Duodenal mucosa (tissue), 2 donors: Measurements from ENCODE around the gene MSI2.

Experiments
- H3K27ac ChIP-seq: one replicate; pipeline ENCODE4 v1.7.0; 2013; ENCODE audit warnings: low read depth, low read length
- H3K27me3 ChIP-seq, 2 donors: one replicate each; pipeline ENCODE4 v1.7.0; 2013; ENCODE audit warnings: low read length in 2 of 2, control low read depth in 1 of 2; ENCODE audit not compliant: insufficient read depth in 2 of 2, control insufficient read depth in 1 of 2
- H3K36me3 ChIP-seq, 2 donors: one replicate each; pipeline ENCODE4 v1.7.0; 2013; ENCODE audit warnings: low read length in 2 of 2, control low read depth in 1 of 2; ENCODE audit not compliant: insufficient read depth in 2 of 2, control insufficient read depth in 1 of 2
- H3K4me1 ChIP-seq, 2 donors: one replicate each; pipeline ENCODE4 v1.7.0; 2013; ENCODE audit warnings: low read length in 2 of 2, control low read depth in 1 of 2; ENCODE audit not compliant: insufficient read depth in 2 of 2, control insufficient read depth in 1 of 2
- H3K4me3 ChIP-seq, 2 donors: one replicate each; pipeline ENCODE4 v1.7.0; 2013; ENCODE audit warnings: low read length in 2 of 2, low read depth in 1 of 2
- H3K9ac ChIP-seq, 2 donors: one replicate each; pipeline ENCODE4 v1.7.0; 2013; ENCODE audit warnings: low read length in 2 of 2, low read depth in 1 of 2
- H3K9me3 ChIP-seq, 2 donors: one replicate each; pipeline ENCODE4 v1.7.0; 2013; ENCODE audit warnings: low read length in 2 of 2, control low read depth in 1 of 2; ENCODE audit not compliant: control insufficient read depth in 1 of 2

MSI2 gene

GRCh38 chr17:57519800-57520199 lies 263.5 kb downstream of the MSI2 start:
- Histone ChIP-seq H3K4me3 (no peak overlapping the region), H3K4me1 (peaks cover 6 to 9% of the 10 kb centered on the region in 2 donors), H3K36me3 (no peaks in the 10 kb centered on the region), H3K27ac (no peak overlapping the region), H3K27me3 (no peaks in the 10 kb centered on the region), H3K9ac (no peak overlapping the region), H3K9me3 (no peaks in the 10 kb centered on the region)

GRCh38 chr17:57521606-57522005 lies 265.3 kb downstream of the MSI2 start:
- Histone ChIP-seq H3K27me3 (no peaks in the 10 kb centered on the region), H3K9ac (no peak overlapping the region), H3K4me3 (no peak overlapping the region), H3K4me1 (peaks cover 6 to 9% of the 10 kb centered on the region in 2 donors), H3K9me3 (no peaks in the 10 kb centered on the region), H3K36me3 (no peaks in the 10 kb centered on the region), H3K27ac (no peak overlapping the region)

- Histone ChIP-seq H3K9me3 (no peaks in the 10 kb centered on the region), H3K27me3 (no peaks in the 10 kb centered on the region), H3K36me3 (no peaks in the 10 kb centered on the region), H3K9ac (no peak overlapping the region), H3K27ac (no peak overlapping the region), H3K4me1 (peaks cover 6 to 9% of the 10 kb centered on the region in 2 donors), H3K4me3 (no peak overlapping the region)
Measured at GRCh38 chr17:57522042-57523005, 266.0 kb downstream of the MSI2 start.

GRCh38 chr17:57523926-57524632 lies 267.8 kb downstream of the MSI2 start:
- Histone ChIP-seq H3K27me3 (no peaks in the 10 kb centered on the region), H3K36me3 (no peaks in the 10 kb centered on the region), H3K9ac (no peak overlapping the region), H3K4me3 (no peak overlapping the region), H3K27ac (no peak overlapping the region), H3K9me3 (no peaks in the 10 kb centered on the region), H3K4me1 (peaks cover 0 to 6% of the 10 kb centered on the region in 2 donors)

- no peaks in the 10 kb centered on the region for H3K27me3 ChIP-seq
- peaks cover 0 to 6% of the 10 kb centered on the region in 2 donors for H3K4me1 ChIP-seq
- no peaks in the 10 kb centered on the region for H3K9me3 ChIP-seq
- H3K4me3 ChIP-seq: no peak overlapping the region
- no peaks in the 10 kb centered on the region for H3K36me3 ChIP-seq
- no peak overlapping the region for H3K9ac ChIP-seq
- no peak overlapping the region for H3K27ac ChIP-seq
Measured at GRCh38 chr17:57524839-57525568, 268.7 kb downstream of the MSI2 start.

- peaks cover 6 to 8% of the 10 kb centered on the region in 2 donors for H3K4me1 ChIP-seq
- H3K4me3 ChIP-seq: no peak overlapping the region
- H3K27ac ChIP-seq: no peak overlapping the region
Measured at GRCh38 chr17:57527221-57528057, 271.1 kb downstream of the MSI2 start.

GRCh38 chr17:57528058-57528451 lies 271.7 kb downstream of the MSI2 start:
- Histone ChIP-seq H3K36me3 (no peaks in the 10 kb centered on the region), H3K4me1 (peaks cover 6 to 8% of the 10 kb centered on the region in 2 donors), H3K4me3 (no peak overlapping the region), H3K9me3 (no peaks in the 10 kb centered on the region), H3K27me3 (no peaks in the 10 kb centered on the region), H3K9ac (no peak overlapping the region), H3K27ac (no peak overlapping the region)

More at GRCh38 chr17:57527221-57528057, 271.1 kb downstream of the MSI2 start:
- H3K9ac ChIP-seq: no peak overlapping the region
- no peaks in the 10 kb centered on the region for H3K36me3 ChIP-seq
- H3K27me3 ChIP-seq: no peaks in the 10 kb centered on the region
- no peaks in the 10 kb centered on the region for H3K9me3 ChIP-seq

GRCh38 chr17:57530026-57530425 lies 273.7 kb downstream of the MSI2 start:
- Histone ChIP-seq H3K27me3 (no peaks in the 10 kb centered on the region), H3K9me3 (no peaks in the 10 kb centered on the region), H3K27ac (no peak overlapping the region), H3K9ac (no peak overlapping the region), H3K4me1 (peaks cover 1 to 13% of the 10 kb centered on the region in 2 donors), H3K4me3 (no peak overlapping the region), H3K36me3 (no peaks in the 10 kb centered on the region)

GRCh38 chr17:57530508-57530907 lies 274.2 kb downstream of the MSI2 start:
- H3K9ac ChIP-seq: no peak overlapping the region
- no peaks in the 10 kb centered on the region for H3K9me3 ChIP-seq
- peaks cover 6 to 18% of the 10 kb centered on the region in 2 donors for H3K4me1 ChIP-seq
- H3K27me3 ChIP-seq: no peaks in the 10 kb centered on the region
- no peak overlapping the region for H3K27ac ChIP-seq
- H3K4me3 ChIP-seq: no peak overlapping the region
- no peaks in the 10 kb centered on the region for H3K36me3 ChIP-seq
